Putamen (tissue), 1 donor: Measurements from ENCODE around the gene RAB11FIP4.

Experiments
- DNase-seq: peaks from one replicate; pipeline ENCODE4 v3.0.0-alpha.2; 2016; ENCODE audit warnings: low spot score

Gene RAB11FIP4

DNA sequence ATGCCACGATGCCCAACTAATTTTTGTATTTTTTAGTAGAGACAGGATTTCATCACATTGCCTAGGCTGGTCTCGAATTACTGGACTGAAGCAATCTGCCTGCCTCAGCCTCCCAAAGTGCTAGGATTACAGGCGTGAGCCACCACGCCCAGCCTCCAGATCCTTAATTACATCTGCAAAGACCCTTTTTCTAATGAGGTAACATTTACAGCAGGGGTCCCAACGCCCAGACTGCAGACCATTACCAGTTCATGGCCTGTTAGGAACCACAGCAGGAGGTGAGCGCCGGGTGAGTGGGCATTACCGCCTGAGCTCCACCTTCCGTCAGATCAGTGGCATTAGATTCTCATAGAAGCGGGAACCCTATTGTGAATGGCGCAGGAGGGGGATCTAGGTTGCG, 4.0 kb upstream of the RAB11FIP4 start:
- no peak for DNase-seq

DNA sequence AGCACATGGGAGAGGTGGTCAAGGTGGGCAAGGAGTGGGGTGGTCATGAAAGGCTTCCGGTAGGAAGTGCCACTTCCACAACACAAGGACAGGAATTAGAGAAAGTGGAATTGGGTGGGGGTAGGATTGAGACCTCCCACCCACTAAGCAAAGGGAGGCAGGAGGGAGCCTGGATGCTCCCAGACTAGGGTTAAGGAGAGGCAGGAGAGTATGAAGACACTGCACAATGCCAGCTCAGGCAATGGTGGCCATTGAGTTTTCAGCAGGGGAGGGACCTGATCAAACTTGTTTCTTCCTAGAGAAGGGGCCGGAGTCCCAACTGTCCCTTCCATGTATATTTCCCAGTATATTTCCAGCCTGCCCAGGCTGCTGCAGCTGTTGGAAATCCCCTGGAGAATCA, 3.1 kb upstream of the RAB11FIP4 start:
- DNase-seq, result no peak

DNA sequence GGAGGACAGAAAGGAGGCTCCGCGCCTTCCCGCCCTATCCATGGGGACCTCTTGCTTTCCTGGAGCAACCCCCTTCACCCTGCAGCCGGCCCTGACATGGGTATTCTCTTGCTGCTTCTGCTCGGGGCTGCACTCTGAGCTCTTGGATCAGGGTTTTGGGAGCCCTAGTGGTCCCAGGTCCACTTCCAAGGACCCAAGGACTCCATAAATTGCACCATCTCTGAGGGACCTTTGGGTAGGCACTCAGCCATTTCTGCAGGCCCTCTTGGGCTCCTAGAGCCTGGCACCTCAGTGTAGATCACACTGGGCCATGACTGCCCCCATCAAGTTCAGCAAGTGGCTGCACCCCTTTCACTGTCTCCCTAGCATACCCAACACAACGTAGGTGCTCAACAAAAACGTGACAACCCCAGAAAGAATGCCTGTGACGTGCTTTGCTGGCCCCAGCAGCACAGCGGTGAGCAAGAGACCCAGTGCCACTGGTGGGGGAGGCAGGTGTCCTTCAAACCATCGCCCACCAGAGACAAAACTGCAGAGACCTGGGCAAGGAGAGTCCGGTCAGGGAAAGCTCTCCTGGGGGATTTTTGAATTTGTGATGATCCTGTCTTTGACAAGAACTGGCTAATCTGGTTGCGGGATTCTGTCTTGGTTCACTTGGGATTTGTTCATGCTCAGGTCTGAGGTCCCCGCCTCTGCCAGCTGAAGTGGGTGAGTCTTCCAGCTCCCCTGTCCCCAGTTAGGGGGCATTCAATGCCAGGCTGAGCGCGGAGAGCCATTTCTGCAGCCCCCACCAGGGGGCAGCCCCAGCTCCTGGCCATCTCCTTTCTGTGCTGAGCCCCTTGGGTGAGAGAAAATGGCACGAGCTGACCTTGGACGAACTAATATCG, 2.5 kb upstream of the RAB11FIP4 start:
- DNase-seq, result no peak

DNA sequence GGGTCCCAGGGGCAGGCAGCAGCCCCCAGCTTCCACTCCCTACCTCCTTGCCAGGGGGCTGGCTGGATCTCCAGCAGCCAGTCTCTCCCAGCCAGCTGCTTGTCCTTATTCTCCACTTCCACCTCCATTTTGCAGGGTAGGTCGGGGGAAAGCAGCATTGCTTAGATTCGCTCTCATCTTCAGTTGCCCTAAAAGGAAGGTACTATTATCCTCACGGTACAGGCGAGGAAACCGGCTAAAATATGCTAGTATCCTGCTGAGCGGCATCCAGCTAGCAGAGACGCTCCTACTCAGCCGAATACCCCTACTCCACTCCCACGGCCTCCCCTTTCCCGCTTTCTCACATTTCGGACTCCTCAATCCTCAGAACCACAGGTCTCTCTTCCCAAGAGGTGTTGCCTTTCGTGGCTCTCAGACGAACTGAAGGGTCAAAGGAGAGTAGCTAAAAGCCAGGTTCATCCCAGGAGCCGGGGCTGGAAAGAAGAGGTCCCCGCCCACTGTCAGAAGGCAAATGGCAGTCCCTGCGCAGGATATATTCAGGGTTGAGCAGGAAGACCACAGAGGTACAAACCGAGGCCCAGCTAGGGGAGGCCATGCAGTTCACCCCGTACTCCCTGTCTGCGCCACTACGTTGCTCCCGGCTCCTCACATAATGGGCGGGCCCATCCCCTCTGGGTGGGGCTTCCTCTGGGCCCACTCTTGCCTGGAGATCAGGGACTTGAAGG, 1.7 kb upstream of the RAB11FIP4 start:
- no peak for DNase-seq

DNA sequence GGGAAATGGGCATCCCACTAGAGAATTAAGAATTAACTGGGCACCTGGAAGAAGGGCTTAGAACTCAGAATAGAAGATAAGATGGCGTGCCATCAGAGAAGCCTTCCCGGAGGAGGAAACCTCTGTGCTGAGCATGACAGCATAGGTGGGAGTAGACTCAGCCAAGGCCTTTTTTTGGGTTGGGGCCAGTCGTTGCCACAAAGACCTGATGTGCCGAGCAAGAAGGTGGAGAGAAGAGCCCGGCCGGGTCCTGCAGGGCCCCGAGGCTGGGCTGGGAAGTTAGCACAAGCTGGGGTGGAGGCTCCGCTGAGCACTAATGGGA, 1.1 kb upstream of the RAB11FIP4 start:
- no peak for DNase-seq

DNA sequence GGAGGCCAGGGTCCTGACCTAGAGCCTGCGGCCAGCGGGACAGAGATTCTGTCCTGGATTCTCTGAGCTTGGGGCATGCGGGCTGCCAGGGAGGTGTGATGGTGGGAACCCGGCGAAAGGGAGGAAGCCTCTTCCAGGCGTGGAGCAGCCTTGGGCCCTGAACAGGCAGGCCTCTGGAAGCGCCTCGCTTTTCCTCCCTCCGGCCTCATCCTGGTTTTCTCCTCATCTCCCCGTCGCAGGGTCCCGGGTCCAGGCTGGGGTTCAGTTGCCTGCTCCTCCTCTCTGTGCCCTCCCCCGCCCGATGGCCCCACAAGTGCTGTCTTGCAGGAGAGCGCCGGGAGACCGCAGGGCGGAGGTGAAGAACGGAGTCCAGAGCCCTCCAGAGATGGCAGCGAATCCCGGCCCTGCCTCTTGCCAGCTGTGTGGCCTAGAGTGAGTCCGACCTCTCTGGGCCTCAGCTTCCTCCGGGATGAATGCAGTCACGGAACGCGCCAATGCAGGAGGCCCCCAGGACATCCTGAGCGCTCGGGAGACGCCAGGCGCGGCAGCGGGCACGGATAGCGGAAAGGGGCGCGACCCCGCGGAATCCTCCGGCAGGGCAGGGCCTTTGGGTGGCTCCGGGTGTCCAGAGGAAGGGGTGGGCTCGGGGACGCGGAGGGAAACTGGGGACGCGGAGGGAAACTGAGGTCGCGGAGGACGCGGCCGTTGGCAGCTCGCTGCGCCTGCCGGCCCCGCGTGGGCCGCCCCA, 553 bp upstream of the RAB11FIP4 start:
- DNase-seq, result no peak

DNA sequence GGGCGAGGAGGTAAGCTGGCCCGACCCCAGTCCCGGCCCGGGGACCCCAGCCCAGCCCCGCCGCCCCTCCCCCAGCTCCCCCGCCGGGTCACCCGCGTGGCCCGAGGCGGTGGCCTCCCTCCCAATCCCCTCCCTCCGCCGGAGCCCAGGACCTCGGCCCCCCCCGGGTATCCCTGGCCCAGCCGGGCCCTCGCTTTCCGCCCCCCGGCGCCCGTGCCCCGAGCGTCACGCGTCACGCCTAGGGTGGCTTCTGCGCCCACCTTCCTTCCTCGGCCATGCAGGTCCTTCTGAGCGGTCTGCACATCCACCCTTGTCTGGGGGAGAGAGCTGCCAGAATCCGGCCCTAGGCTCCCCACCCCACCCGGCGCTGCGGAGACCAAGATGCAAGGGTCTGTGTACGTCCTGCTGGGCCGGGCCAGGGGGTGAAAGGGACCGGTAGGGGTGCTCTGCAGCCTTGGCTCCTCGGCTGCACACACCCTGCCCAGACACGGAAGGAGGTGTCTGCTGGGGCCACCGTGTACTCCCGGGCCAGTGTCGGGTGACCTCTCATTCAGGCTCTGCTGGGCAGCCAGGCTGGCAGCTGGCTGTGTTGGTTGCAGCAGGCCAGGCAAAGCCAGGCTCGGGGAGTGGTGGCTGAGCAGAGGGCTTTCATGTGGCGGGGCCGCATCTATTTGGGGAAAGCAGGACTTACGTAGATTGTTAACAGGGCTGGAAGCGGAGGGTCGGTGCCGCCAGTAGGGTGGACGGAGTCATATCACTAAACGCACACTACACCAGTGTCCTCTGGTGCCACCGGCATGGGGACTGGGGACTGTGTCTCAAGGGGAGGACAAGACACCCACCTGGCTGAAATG, 754 bp downstream of the RAB11FIP4 start:
- no peak for DNase-seq

DNA sequence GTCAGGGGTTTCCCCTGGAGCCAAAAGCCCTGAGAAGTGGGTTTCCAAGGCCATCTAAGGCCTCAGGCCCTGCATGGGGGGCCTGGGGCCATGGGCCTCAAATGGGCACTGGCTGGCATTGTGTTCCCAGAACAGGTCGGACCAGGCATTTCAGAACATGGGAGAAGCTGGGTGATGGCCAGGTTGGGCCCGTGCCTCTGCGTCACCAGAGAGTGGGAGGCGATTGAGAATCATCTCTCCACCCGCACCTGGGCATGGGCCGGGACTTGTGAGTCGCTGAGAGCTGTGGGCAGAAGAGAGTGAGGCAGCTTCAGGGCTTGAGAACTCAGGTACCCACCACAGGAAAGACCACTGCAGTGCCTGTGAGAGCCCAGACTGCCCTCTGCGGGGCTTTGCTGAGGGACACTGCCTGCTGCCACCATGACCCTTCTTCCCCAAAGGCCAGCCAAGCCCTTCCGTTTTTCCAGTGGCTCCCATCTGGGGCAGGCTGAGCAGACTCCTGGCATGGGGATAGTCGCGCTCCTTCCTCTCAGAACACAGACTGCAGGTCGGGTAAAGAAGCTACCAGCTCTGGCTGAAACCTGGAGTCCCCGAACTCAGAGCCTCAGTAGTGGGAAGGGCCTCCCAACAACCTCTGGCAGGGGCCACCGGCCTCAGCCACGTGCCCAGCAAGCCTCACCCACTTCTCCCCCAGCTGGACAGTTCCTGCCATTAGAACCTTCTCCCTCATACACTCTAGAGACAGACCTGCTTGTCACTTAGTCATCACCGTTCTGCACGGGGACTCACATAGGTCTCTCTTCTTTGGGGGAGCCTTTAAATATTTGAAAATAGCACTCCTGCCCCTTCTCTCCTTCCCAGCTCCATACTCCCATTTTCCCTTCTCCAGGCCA, 1.6 kb downstream of the RAB11FIP4 start:
- no peak for DNase-seq

DNA sequence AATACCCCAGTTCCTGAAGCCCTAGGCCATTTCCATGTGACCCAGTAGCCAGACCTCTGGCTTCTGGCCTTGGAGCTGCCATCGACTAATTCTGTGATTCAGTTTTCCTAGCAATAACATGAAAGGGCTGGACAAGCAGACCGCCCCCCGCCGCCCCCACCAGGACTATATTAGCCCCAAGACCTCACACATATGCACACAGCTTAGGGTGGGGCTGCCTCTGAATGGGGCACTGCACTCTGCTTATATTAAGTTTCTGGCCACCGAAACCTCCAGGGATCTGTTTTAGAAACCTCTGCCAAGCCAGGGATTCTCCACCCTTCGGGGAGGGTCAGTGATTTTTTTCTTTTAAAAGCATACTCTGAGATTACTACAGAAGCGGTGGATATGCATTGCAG, 2.3 kb downstream of the RAB11FIP4 start:
- DNase-seq, result no peak

DNA sequence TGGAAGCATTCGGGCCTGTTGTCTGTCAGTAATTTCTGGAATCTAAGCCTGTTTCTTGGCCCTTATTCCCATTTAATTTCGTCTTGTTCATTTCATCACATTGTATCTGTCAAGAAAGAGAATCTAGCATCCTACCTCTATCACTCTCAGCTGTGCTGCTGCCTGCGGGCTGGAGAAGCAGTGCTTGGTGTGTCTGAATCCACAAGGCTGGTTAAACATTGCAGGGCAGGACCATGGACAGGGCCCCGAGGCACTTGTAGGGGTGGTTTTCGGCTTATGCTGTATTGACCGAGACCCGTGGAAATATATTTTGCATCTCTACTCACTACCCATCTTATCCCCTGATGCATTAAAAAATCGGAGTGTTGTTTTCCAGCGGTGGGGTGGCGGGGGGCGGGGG, 3.1 kb downstream of the RAB11FIP4 start:
- no peak for DNase-seq

DNA sequence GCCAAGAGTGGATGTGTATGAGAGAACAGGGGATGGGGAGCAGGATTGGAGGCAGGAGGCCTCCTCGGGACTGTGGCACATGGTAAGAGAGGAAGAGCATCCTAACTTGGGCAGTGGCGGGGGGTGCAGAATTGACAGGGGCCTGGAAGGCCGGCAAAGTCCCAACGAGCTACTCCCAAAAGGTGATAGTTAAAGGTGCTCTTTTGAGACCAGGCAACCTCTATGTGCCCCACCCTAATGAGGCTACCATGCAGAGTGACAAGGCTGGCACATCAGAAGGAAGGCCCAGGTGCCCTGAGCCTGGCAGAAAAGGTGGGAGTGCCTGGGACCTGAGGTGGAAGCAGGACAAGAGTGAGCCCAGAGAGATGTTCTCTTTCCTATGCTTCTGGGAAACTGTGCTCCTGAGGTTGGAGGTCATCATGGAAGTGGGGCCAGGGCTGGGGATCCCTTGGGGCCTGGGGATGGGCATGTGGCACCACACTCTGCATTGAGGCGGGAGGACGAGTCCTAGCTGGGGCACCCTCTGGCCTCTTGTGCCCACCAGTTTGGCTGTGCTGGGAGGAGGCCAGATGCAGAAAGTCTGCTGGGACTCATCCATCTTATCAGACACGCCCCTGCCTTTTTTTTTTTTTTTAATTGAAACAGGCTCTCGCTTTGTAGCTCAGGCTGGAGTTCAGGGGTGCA, 5.9 kb downstream of the RAB11FIP4 start:
- DNase-seq, result no peak

DNA sequence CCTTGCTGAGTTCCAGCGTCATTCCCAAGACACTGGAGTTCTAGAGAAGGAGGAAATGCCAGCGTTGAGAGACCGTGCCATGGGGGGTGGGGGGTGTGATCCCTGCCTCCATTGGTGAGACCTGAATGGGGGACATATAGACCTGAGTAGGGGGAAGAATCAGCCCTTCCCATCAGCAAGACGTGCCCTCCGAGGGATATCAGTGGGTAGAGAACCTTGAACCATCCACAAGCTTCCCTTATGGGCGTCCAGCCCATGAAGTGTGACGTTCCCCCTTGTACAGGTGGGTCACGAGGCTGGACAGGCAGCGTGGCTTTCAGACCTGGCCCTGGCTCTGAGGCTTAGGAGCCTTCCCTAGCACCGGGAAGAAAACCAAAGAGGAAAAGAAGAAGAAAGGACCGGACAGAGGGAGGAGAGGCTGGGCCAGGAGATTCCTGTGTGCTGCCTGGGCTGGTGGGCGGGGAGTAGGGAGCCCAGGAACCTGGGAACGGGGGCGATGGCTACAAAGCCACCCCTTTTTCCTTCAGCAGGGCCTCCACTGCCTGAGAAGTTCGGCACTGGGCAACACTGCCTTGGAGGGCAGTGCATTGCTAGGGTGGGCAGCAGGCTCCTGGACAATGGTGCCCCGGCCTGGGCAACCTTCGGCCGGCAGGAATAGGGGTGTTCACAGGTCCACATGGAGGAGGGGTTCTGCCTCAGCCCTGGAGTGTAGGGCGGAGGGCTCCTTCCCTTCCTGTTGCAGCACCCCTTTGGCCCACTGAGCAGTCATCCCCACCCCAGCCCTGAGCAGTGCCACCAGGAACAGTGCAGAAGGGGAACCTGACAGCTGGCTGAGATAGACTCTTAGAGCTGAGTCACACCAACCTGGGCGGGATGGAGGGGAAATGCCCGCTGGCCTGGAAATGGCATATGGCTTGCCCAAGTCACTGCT, 7.2 kb downstream of the RAB11FIP4 start:
- DNase-seq, result no peak

DNA sequence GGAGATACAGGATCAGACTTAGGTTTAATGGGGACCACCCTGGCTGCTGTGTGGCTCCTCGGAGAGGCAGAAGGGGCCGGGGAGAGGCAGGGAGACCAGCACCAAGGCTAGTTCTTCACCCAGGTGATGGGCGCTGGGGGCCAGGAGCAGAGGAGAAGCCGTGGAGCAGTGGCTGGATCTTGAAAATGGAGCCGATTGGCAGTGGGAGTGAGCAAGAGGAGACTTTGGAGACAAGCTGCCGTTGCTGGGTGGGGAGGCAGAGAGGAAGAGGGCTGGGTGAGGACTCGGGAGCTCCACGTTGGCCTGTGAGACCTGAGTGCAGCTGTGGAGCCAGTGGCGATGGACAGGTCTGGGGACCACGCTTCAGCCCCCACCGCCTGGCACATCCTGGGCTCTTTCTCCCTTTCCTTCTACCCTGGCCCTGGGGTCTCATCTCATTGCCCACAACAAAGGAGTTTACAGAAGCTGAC, 9.0 kb downstream of the RAB11FIP4 start:
- DNase-seq, result no peak

DNA sequence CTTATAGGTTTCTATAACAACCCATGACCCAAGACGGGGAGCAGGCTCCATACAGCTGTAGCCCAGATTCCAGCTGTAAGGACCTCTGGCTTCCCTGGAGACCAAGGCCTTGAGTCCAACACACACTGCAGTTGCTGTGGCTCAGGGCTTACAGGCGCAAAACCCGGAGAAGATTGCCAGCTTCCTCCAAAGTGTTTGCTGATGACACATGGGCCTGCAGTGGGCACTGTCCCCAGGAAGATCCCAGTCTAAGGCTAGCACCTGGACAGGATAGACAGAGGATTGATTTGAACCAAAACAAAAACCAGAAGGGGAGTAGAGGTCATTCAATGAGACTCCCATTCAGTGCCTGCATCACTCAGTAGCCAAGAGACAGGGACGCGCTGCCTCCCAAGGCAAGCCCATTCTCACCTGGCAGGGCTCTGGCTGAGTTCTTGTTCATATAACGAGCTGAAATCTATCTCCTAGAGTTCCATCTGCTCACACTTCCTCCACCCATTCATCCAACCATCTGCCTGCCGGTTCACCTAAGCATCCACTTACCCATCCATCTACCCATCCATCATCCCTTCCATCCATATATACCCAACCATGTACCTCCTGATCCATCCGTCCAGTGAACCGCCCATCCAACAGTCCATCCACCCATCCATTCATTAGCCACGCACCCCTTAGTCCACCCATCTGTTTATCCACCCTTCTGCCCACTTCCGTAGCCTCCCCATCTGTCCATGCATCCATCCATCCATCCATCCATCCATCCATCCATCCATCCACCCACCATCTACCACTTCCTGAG, 10.2 kb downstream of the RAB11FIP4 start:
- no peak for DNase-seq

DNA sequence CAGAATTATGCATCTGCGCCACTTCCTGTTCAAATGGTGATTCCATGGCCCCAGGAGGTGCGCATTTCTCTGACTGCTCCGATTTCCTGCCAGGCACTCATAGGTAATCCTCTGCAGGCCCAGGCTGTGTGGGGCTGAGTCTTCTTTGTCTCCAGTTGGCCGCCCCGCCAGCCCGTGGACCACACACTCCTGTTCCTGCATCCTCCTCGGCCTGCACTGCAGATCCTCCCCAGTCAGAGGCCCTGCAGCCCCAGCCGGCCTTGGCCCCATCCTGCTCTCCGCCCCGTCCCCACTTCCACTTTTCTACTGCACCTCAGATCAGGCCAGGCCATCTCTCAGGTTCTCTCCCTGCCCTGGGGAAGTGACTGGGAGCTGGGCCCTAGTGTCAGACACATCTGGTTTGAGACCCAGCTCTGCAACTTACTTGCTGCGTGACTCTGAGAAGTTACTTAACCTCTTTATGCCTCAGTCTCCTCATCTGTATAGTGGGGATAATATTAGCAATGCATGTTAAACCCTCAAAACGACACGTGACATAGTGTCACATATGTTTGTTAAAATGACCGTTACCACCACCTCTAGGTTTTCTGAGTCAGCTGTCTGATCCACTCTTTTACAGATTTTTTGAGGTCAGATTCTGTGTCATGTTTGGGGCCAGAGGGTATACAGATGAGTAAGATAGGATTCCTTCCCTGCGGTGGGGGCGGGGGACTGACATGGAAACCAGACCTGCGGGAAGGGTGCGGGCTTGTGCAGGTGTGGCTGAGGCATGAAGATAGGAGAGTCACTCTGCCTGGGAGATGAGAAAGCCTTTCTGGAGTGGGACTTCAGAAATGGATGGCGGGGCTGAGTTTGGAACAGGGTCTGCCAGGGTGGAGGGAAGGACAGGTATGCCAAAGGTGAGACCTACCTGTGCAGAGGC, 12.8 kb downstream of the RAB11FIP4 start:
- no peak for DNase-seq

DNA sequence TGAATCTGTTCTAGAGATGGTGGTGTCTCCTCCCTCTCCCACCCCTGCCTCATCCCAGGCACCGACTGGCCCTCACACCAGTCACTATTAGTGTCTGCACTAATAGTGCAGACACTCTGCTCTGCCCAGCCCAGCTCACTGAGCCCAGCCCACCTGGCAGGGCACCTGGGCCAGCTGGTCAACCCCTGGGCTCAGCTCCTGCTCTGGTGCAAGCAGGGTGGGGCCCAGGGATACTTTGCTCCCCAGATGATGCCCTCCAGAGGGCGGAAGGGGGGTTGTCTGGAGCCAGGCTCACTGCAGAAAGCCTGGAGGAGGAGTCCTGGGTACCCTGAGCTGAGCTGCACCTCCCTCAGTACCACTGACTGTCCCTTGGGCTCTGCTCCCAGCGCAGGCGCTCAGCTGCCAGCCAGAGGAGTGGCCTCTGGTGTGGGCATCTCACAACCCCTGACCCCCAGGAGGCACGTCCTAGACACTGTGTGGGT, 14.5 kb downstream of the RAB11FIP4 start:
- no peak for DNase-seq

DNA sequence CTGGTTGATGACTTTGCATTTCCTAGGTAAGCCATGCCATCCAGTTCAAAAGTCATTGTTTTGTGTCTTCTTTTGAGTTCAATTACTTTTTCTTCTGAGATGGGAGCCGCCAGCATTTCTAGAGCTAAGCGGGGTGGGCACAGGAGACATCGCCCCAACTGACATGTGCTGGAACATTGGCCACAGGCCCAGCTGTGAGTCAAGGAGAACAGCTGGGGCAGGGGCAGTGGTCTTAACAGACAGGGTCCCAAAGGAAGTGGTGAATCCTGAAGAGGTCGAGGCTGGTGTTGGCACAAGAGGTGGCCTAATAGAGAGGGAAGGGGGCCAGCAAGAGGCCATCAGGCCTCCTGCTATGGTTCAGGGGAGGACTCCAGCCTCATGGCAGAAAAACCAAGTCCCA, 17.1 kb downstream of the RAB11FIP4 start:
- DNase-seq, result no peak
